Measurements from ENCODE around the gene UBL4B. TPM values are rescaled to one million over a fixed set of nuclear protein-coding genes. Genes with fewer than 3 reads are reported as not detected.
A peak's percentile ranks its signal among the peaks of the same experiment; 100 is the strongest.

The UBL4B gene
- total and polyA plus RNA-seq, 2 experiments from 2014 or later, result not detected

DNA sequence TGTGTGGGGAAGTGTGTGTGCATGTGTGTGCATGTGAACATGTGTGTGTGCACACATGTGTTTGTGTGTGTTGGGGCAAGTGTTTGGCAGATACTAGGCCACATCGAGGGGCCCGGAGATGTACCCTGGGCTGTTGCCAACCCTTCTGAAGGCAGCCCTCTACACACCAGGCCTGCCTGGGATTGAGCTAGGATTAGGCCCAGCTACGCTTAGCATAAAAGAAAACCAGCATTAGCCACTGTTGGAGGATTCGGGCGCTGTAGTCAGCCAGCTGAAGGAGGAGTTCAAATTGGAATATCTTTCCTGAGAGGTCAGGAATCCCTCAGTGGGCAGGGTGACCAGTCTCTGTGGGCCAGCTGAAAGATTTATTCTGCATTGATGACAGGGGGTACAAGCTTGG is 31.2 kb upstream of the UBL4B start:
- H3K4me2 ChIP-seq, result no peak overlapping the region
- 68% methylated on average over 5 of the region's 5 CpGs for WGBS (ENCODE audit: low lambda C conversion rate, missing lambda C conversion rate)
- H3K9me3 ChIP-seq (ENCODE audit: low read depth), result no peaks in the 10 kb centered on the region
- H4K20me1 ChIP-seq (ENCODE audit: insufficient read depth, poor library complexity, severe bottlenecking), result no peaks in the 10 kb centered on the region
- H3K27ac ChIP-seq, result no peak overlapping the region
- DNase-seq (ENCODE audit: low spot score), result no peak
- no peak overlapping the region for H2AFZ ChIP-seq
- peaks cover 18% of the 10 kb centered on the region for H3K4me1 ChIP-seq (ENCODE audit: insufficient read depth)
- H3K4me3 ChIP-seq, result no peak overlapping the region
- TF ChIP-seq, protein P1, sequence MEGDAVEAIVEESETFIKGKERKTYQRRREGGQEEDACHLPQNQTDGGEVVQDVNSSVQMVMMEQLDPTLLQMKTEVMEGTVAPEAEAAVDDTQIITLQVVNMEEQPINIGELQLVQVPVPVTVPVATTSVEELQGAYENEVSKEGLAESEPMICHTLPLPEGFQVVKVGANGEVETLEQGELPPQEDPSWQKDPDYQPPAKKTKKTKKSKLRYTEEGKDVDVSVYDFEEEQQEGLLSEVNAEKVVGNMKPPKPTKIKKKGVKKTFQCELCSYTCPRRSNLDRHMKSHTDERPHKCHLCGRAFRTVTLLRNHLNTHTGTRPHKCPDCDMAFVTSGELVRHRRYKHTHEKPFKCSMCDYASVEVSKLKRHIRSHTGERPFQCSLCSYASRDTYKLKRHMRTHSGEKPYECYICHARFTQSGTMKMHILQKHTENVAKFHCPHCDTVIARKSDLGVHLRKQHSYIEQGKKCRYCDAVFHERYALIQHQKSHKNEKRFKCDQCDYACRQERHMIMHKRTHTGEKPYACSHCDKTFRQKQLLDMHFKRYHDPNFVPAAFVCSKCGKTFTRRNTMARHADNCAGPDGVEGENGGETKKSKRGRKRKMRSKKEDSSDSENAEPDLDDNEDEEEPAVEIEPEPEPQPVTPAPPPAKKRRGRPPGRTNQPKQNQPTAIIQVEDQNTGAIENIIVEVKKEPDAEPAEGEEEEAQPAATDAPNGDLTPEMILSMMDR (IDR thresholded peaks at IDR 0.05; ENCODE audit: poor library complexity), result no peak
- TF ChIP-seq EZH2 (IDR thresholded peaks at IDR 0.05; ENCODE audit: borderline replicate concordance), result no peak
- no peak for TF ChIP-seq EZH2phosphoT487 (IDR thresholded peaks at IDR 0.05; ENCODE audit: low read depth, severe bottlenecking, unreplicated experiment)
- H3K27me3 ChIP-seq, result peaks cover 54% of the 10 kb centered on the region
- no peaks in the 10 kb centered on the region for H3K36me3 ChIP-seq (replicated peaks; ENCODE audit: insufficient read depth, low read depth)
- no peaks in the 10 kb centered on the region for H3K9me2 ChIP-seq (replicated peaks; ENCODE audit: insufficient read depth)
- no peaks in the 10 kb centered on the region for H3K79me2 ChIP-seq

DNA sequence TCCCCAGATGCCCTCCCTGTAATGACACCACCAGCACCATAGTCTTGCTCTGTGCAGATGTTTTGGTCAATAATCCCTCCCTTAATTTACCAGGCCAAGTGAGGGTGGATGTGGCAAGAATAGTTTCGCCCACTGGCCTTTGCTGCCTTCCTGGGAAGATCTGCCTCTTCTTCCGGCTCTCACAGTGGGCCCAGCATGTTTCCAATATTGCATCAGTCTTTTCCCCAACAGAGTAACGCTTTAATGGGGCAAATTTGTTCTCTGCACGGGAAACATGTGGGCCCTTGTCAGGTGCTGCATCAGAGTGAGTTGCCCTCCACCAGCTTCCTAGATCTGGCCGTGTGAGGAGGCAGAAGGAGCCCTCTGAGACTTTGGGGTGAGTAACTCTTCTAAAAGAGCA is 29.8 kb upstream of the UBL4B start:
- H3K9me3 ChIP-seq (ENCODE audit: low read depth), result no peaks in the 10 kb centered on the region
- TF ChIP-seq EZH2phosphoT487 (IDR thresholded peaks at IDR 0.05; ENCODE audit: low read depth, severe bottlenecking, unreplicated experiment), result no peak
- H3K4me1 ChIP-seq (ENCODE audit: insufficient read depth), result peaks cover 18% of the 10 kb centered on the region
- H3K4me3 ChIP-seq, result no peak overlapping the region
- 77% methylated on average over 5 of the region's 5 CpGs for WGBS (ENCODE audit: low lambda C conversion rate, missing lambda C conversion rate)
- no peaks in the 10 kb centered on the region for H3K36me3 ChIP-seq (replicated peaks; ENCODE audit: insufficient read depth, low read depth)
- no peak for DNase-seq (ENCODE audit: low spot score)
- H2AFZ ChIP-seq, result no peak overlapping the region
- no peak overlapping the region for H3K27ac ChIP-seq
- no peak overlapping the region for H3K4me2 ChIP-seq
- no peaks in the 10 kb centered on the region for H3K9me2 ChIP-seq (replicated peaks; ENCODE audit: insufficient read depth)
- no peaks in the 10 kb centered on the region for H3K79me2 ChIP-seq
- no peaks in the 10 kb centered on the region for H4K20me1 ChIP-seq (ENCODE audit: insufficient read depth, poor library complexity, severe bottlenecking)
- peaks cover 57% of the 10 kb centered on the region for H3K27me3 ChIP-seq

DNA sequence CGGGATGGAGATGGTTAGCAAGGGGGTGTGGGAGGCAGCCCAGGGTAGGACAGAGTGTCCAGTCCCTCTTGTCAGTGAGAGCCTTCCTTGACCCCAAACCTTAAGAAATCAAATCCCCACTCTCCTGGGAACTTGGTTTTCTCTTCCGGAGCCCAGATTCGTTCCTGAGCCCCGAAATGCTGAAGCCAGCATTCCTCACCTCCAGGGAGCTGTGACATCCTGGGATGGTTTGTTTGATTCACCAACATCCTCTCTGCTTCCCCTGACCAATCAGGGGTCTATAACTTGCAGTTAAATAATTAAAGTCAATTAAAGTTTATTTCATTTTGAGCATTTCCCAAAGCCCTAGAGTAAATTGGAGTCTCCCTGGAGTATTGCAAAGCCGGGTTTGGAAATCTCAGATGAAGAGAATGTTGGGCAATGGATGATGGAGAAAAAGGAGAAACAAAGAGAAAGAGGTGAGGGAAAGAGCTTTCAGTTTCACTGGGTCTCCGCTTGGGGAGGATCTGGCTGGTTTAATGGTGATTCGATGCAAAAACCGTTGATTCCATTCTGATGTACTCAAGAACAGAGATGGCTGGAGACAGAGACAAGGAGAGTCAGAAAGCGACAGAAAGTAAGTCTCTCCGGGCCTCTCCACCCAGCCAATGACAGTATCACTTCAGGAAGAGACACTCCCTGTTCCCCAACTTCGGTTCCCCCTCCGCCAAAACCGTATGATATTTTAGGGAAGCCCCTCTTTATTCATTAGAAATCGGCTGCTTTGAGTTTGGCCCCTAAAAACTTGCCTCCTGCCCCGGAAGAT is 29.0 kb upstream of the UBL4B start:
- 39% methylated on average over 15 of the region's 15 CpGs for WGBS (ENCODE audit: low lambda C conversion rate, missing lambda C conversion rate)
- Histone ChIP-seq H3K27ac (no peak overlapping the region), H3K36me3 (replicated peaks; ENCODE audit: insufficient read depth, low read depth) (no peaks in the 10 kb centered on the region), H2AFZ (no peak overlapping the region), H3K27me3 (peaks cover 58% of the 10 kb centered on the region), H3K79me2 (no peaks in the 10 kb centered on the region), H3K4me1 (ENCODE audit: insufficient read depth) (peaks cover 18% of the 10 kb centered on the region), H3K9me2 (replicated peaks; ENCODE audit: insufficient read depth) (no peaks in the 10 kb centered on the region), H3K4me2 (peak overlapping the region; percentile 100), H3K4me3 (no peak overlapping the region), H4K20me1 (ENCODE audit: insufficient read depth, poor library complexity, severe bottlenecking) (no peaks in the 10 kb centered on the region), H3K9me3 (ENCODE audit: low read depth) (no peaks in the 10 kb centered on the region)
- TF ChIP-seq EZH2phosphoT487 (IDR thresholded peaks at IDR 0.05; ENCODE audit: low read depth, severe bottlenecking, unreplicated experiment), result no peak
- TF ChIP-seq, protein P1 (IDR thresholded peaks at IDR 0.05; ENCODE audit: poor library complexity), result no peak
- TF ChIP-seq EZH2 (IDR thresholded peaks at IDR 0.05; ENCODE audit: borderline replicate concordance), result no peak
- no peak for DNase-seq (ENCODE audit: low spot score)

DNA sequence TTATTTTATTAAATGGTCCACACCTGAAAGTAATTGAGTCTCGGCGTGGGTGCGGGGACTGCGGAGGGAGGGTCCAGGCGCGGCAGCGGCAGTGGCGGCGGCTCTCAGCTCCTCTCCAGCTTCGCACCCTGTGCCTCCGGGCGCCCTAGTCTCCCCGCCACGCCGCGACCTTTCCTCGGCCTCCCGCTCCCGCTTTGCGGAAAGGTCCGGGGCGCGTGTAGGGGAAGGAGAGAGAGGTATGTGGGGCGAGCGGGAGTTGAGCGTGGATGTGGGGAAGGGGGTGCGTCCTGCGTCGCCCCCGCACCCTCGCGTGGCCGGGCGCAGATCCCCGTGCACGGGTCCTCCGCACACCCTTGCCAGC is 28.4 kb upstream of the UBL4B start:
- no peaks in the 10 kb centered on the region for H4K20me1 ChIP-seq (ENCODE audit: insufficient read depth, poor library complexity, severe bottlenecking)
- no peaks in the 10 kb centered on the region for H3K79me2 ChIP-seq
- H3K4me1 ChIP-seq (ENCODE audit: insufficient read depth), result peaks cover 18% of the 10 kb centered on the region
- H3K27me3 ChIP-seq, result peaks cover 58% of the 10 kb centered on the region
- H3K4me2 ChIP-seq, result peak overlapping the region; percentile 100
- TF ChIP-seq EZH2 (IDR thresholded peaks at IDR 0.05; ENCODE audit: borderline replicate concordance), result no peak
- no peak for TF ChIP-seq EZH2phosphoT487 (IDR thresholded peaks at IDR 0.05; ENCODE audit: low read depth, severe bottlenecking, unreplicated experiment)
- TF ChIP-seq, protein P1 (IDR thresholded peaks at IDR 0.05; ENCODE audit: poor library complexity), result no peak
- no peaks in the 10 kb centered on the region for H3K9me2 ChIP-seq (replicated peaks; ENCODE audit: insufficient read depth)
- DNase-seq (ENCODE audit: low spot score), result no peak
- 6% methylated on average over 36 of the region's 37 CpGs for WGBS (ENCODE audit: low lambda C conversion rate, missing lambda C conversion rate)
- peak overlapping the region; percentile 52 for H3K4me3 ChIP-seq
- no peaks in the 10 kb centered on the region for H3K36me3 ChIP-seq (replicated peaks; ENCODE audit: insufficient read depth, low read depth)
- no peaks in the 10 kb centered on the region for H3K9me3 ChIP-seq (ENCODE audit: low read depth)
- H2AFZ ChIP-seq, result peak overlapping the region; percentile 95
- no peak overlapping the region for H3K27ac ChIP-seq
